Ovary (tissue), 3 donors: ENCODE measurements around the gene JARID2.

Experiments used
- EP300 ChIP-seq: sonication (generic); formaldehyde crosslinking; IDR thresholded peaks from one replicate; pipeline ENCODE4 v1.6.1; 2017; ENCODE audit warnings: antibody characterized with exemption
- POLR2A ChIP-seq: fragments of 450-650 bp; IDR thresholded peaks from one replicate; pipeline ENCODE4 v1.6.1; 2017; ENCODE audit warnings: antibody characterized with exemption, mild to moderate bottlenecking, moderate library complexity
- TF ChIP-seq, protein P1 (sequence below), 3 donors: fragments of 450-650 bp in 2 of 3; fragments of 200-600 bp in 1 of 3; IDR thresholded peaks; one replicate each; pipeline versions ENCODE4 v1.5.1 to v1.8.0; 2016 to 2022; ENCODE audit warnings: antibody characterized with exemption in 3 of 3, mild to moderate bottlenecking in 1 of 3
- donor health status: DM: no; HTN: no; CAD: no.

DNA sequence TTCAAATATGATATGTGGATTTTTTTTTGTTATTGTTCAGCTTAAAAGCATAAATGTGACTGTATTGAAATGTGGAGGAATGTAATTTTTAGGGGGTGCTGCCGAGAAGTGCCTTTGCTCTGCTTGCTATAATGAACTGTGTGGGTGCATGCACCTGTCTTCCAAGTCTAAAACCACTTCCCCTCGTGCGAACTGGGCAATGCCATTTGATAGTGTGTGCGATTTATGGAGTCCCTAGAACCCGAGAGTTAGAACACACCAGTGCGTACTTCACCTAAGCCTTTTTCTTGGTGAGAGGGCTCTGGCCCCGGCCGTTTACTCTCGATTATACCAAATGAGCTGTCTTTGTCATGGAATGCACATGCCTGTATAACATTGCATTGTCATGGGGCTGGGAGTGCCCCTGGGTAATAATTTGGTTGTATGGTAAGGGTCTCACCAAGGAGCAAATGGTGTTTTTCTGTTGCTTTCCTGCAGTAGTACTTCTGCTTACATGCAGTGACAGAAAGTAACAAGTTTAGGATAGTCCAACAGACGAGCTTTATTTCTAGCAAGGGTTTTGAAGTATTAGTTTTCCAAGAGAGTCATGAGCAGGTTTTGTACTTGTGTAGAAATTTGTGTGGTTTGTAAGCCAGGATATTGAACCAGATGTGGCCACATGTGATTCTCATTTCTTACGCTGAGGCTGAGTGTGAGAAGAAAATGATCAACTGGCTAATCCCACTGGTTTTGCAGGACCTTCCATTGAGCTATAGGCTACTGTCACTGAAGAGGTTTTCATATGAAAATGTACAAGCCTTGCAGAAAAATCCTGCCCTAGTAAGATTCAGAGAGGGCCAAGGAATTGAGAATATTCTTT, 244.6 kb downstream of the JARID2 start:
- TF ChIP-seq, protein P1, sequence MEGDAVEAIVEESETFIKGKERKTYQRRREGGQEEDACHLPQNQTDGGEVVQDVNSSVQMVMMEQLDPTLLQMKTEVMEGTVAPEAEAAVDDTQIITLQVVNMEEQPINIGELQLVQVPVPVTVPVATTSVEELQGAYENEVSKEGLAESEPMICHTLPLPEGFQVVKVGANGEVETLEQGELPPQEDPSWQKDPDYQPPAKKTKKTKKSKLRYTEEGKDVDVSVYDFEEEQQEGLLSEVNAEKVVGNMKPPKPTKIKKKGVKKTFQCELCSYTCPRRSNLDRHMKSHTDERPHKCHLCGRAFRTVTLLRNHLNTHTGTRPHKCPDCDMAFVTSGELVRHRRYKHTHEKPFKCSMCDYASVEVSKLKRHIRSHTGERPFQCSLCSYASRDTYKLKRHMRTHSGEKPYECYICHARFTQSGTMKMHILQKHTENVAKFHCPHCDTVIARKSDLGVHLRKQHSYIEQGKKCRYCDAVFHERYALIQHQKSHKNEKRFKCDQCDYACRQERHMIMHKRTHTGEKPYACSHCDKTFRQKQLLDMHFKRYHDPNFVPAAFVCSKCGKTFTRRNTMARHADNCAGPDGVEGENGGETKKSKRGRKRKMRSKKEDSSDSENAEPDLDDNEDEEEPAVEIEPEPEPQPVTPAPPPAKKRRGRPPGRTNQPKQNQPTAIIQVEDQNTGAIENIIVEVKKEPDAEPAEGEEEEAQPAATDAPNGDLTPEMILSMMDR (IDR thresholded peaks at IDR 0.05), result no peak
- TF ChIP-seq POLR2A (no peak), EP300 (no peak)
